HG02623 (cell line): ENCODE measurements around the gene ARSG.
A peak's percentile ranks its signal among the peaks of the same experiment; 100 is the strongest.
"Not testable (repeated sequence)": the region's sequence is repeated elsewhere in the genome, so short reads cannot be mapped to it uniquely, and the experiment has no call there.

Experiments
- ATAC-seq: cut with Tn5 transposase; IDR thresholded peaks from one replicate; pipeline ENCODE4 v1.9.1; 2021; ENCODE audit warnings: moderate library complexity; ENCODE audit not compliant: unreplicated experiment

ARSG gene

GRCh38 chr17:68327823-68328557 lies 36.7 kb downstream of the ARSG start:
- ATAC-seq: no peak

DNA sequence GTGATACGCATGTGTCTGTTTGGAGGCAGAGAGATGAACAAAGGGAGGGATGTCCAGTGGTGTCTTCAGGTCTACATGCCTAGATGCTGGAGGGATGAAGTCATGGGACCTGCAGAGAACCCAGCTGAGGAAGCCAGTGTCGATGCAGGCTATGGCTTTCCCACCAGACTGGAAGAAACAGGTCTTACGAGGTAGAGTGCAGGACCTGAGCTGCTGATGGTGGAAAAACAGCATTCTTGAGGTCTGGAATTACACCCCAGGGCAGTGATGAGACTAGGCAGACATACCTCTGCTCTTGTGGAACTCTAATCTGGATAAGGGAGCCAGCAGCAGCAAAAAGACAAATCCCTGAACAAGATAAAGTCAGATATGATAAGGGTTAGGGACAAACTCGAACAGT lies 37.4 kb downstream of the ARSG start:
- no peak for ATAC-seq

GRCh38 chr17:68329331-68329730 lies 38.0 kb downstream of the ARSG start:
- ATAC-seq: no peak

DNA sequence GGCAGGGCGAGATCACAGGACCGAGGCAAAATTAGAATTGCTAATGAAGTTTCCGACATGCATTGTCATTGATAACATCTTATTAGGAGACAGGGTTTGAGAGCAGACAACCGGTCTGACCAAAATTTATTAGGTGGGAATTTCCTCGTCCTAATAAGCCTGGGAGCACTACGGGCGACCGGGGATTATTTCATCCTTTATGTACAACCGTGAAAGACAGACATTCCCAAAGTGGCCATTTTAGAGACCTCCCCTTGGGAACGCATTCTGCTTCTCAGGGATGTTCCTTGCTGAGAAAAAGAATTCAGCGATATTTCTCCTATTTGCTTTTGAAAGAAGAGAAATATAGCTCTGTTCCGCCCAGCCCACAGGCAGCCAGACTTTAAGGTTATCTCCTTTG lies 40.6 kb downstream of the ARSG start:
- ATAC-seq: not testable (repeated sequence)

- ATAC-seq: no peak
Measured at GRCh38 chr17:68334393-68334792, 43.1 kb downstream of the ARSG start.

- ATAC-seq: no peak
Measured at GRCh38 chr17:68341482-68341881, 50.2 kb downstream of the ARSG start.

DNA sequence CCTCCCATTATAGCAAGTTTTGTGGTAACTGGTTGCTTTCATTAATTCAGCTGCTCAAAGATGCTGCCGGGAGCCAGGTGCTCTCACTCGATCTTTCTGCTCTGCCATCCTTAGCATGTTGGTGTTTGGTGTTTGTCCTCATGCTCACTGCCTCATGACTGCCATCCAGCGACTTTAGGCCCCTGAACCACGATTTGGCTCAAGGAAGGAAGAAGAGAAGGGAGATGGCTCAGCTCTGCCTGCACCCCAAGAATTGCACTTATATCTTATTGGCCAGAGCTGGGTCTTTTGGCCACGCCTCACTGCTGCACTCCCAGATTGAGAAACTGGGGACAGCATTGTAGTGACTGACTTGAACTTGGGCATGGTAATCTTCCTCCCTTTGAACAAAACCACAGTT lies 52.7 kb downstream of the ARSG start:
- no peak for ATAC-seq

DNA sequence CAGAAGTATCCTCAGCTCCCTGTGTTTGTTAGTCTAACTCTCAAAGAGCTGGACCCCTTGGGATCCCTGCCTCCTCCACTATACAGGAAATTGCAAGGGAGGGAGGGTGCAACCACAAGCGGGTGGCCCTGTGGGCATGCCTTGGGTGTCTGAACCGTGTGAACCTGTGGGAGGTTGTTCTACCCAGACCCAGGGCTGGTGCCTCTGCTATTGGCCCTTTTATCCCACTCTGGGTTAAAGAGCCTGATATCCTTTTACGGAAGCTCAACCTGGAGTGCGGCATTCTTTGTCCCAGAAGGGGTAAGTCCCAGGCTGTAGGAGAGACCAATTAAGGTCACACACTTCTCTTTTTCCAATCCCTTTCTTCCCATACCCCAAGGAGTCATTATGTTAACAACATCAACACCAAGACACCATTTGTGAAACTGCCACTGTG lies 53.4 kb downstream of the ARSG start:
- ATAC-seq: no peak

DNA sequence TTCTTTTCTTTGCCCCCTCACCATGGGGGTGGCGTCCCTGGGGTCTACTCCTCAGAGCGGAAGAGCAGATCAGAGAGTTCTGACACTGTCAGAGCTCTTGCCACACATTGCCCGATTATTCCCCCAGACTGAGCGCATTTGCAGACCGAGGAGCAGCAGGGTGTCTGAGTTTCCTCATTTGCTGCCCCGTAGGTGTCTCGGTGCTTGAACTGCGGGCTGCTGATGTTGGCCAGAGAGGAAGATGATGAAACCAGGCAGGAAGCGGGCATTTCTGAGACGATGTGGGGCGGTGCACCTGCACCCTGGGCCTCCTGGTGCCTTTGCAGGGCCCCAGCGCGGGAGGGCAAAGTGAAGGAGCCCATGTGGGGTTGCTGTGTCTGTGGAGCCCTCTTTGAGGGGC lies 55.2 kb downstream of the ARSG start:
- peak; percentile 69 for ATAC-seq

DNA sequence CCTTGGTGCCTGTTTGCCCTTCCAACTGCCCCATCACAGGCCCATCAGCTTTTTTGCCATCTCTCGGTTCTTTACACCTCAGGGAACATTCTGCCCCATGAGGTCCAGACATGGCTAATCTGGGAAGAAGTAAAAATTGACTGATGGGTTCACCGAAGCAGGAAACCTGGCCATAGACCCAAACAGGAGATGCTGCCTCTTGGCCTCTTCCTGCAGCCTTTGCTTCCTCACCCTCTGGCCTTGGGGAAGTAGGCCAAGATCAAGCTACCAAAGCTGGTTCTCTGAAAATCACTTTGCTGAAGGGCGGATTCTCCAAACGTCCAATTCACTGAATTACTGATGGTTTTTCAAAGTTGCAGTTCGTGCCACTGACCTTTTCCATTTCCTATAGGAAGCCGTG lies 56.1 kb downstream of the ARSG start:
- ATAC-seq: no peak

GRCh38 chr17:68349157-68349556 lies 57.9 kb downstream of the ARSG start:
- peak; percentile 65 for ATAC-seq

GRCh38 chr17:68351395-68351794 lies 60.1 kb downstream of the ARSG start:
- no peak for ATAC-seq

DNA sequence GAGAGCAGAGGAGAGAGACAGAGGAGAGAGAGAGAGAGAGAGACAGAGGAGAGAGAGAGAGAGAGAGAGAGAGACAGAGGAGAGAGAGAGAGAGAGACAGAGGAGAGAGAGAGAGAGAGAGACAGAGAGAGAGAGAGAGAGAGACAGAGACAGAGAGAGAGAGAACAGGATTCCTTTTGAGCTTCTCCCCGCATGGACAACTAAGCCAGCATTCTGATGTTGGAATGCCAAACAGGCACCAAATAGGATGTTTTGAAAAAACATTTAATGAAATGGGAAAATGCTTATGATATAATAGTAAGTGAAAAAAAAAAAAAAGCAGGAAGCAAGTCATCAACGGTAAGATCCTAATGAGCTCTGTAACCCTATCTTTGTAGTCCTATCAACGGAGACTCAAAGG lies 60.7 kb downstream of the ARSG start:
- ATAC-seq: no peak

DNA sequence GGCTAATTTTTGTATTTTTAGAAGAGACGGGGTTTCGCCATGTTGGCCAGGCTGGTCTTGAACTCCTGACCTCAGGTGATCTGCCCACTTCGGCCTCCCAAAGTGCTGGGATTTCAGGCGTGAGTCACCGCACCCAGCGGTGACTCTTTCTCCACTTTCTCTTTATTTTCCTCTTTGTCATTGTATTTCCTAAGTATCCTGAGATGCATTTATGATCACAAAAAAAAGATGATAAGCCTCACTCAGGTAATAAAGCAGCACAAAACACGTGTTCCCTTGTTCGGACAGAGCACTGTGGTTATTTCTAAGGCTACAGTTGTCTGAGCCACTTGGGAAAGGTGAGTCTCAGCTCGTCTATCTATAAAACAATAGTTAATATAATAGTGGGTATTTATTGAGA lies 61.4 kb downstream of the ARSG start:
- not testable (repeated sequence) for ATAC-seq

DNA sequence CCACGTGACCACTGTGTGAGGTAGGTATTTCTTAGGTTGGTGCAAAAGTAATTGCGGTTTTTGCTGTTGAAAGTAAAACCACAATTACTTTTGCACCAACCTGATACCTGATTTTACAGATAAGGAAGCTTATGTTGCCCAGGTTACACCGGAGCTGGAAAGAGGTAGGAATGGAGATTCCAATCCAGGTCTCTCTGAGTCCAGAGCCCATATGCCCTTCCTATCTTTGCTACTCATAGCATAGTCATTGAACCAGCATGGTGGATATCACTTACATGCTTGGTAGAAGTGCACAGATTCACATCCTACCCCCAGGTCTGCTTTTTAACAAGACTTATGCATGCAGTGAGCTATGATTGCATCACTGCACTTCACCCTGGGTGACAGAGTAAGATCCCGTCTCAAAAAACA lies 61.8 kb downstream of the ARSG start:
- ATAC-seq: no peak

- not testable (repeated sequence) for ATAC-seq
Measured at GRCh38 chr17:68354311-68354710, 63.0 kb downstream of the ARSG start.

DNA sequence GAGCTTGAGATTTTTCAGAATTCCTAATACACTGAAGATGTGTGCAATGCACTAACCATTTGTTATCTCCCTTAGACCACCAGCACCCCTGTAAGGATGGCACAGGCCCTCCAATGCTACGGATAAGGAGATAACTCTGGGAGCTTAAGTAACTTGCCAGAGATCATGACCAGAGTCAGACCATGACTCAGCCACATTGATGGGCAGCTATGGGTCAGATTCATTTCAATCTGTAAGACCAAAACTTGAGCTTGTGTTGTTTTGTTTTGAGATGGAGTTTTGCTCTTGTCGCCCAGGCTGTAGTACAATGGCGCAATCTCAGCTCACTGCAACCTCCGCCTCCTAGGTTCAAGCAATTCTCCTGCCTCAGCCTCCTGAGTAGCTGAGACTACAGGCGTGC lies 63.8 kb downstream of the ARSG start:
- ATAC-seq: not testable (repeated sequence)

- peak; percentile 64 for ATAC-seq
Measured at GRCh38 chr17:68356520-68356919, 65.2 kb downstream of the ARSG start.

DNA sequence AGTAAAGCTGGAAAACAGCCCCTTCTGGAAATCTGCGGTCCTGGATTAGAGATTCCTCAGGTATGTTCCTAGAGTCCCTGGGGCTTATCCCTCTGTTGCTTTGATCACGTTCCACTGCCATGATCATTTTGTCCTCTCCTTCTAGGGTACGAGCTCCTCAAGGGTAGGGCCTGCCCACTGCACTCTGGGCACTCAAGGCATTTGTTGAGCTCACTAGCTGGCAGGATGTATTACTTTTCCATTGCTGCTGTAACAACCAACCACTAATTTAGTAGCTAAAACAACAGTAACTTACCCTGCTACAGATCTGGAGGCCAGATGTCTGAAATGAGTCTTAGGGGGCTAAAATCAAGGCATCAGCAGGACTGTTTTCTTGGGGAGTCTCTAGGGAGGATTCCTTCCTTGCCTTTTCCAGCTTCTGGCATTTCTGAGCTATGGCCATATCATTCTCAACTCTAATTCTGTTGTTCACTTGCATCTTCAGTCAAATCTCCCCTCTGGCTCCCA lies 65.7 kb downstream of the ARSG start:
- no peak for ATAC-seq

DNA sequence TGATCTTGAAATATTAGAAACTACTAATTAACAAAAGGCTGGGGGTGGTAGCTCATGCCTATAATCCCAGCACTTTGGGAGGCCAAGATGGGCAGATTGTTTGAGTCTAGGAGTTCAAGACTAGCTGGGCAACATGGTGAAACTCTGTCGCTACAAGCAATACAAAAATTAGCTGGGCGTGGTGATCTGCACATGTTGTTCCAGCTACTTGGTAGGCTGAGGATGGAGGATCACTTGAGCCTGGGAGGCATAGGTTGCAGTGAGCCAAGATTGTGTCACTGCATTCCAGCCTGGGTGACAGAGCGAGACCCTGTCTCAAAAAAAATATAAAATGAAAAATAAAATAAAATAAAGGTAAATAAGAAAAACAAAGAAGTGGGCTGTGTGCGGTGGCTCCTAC lies 66.6 kb downstream of the ARSG start:
- ATAC-seq: no peak

DNA sequence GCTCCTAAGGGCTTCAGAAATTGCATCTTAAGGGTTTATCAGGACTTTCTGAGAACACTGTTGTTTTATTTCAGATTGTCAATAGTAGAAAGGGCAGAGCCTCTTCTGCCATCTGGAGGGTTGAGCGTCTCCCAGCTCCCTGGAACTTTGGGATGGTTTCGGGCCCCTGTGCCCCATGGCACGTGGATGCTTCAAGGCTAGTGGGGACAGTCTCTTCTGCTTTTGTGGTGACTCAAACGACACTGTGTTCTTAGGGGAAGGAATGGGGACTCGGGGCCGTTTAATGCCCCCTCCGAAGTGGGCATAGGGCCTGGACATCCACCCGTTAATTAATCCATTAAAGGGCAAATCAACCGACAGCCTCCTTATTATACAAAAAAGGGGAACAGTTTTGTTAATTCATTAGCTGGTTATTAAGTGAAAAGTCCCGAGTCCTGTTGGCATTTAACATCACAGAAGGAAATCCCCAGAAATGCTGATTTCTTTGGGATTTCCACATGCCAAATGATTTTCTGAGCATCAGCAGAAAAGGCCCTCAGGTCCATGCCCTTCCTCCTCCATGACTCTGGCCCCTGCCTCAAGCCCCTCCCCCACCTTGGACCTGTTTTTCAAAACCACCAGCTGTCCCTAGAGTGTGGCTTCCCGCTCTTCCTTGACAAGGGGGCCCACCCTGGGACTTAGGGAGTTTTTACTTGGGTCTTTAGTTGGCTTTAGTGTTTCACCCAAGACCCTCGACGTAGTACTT lies 68.7 kb downstream of the ARSG start:
- ATAC-seq: no peak

- ATAC-seq: no peak
Measured at GRCh38 chr17:68365469-68365868, 74.2 kb downstream of the ARSG start.
